Jurkat, Clone E6-1 (cell line): ENCODE results near the gene ENOX1.
A peak's percentile ranks its signal among the peaks of the same experiment; 100 is the strongest.

Source experiments
- DNase-seq: peaks from one replicate; pipeline ENCODE4 v3.0.0-alpha.2; 2011; ENCODE audit warnings: low read depth, low spot score
- H3K4me3 ChIP-seq: 2 replicates; pipeline ENCODE4 v1.5.1; 2011; ENCODE audit warnings: mild to moderate bottlenecking, low read length, control low read depth, moderate library complexity

Gene ENOX1

GRCh38 chr13:43383498-43384165 is 403.1 kb downstream of the ENOX1 start:
- H3K4me3 ChIP-seq: no peak overlapping the region
- DNase-seq: no peak

DNA sequence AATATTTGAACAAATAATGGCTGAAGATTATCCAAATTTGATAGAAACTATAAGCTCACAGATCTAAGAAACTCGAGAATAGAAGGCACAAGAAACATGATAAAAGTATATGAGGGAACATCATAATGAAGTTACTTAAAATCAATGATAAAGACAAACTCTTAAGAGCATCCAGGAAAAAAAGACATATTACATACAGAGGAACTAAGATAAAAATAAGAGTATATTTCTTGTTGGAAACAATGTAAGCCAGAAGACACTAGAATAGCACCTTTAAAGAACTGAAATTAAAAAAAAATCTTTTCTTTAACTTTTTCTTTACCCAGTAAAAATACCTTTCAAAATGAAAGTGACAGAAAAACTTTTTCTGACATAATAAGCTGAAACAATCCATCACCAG is 407.0 kb downstream of the ENOX1 start:
- H3K4me3 ChIP-seq: no peak overlapping the region
- no peak for DNase-seq

DNA sequence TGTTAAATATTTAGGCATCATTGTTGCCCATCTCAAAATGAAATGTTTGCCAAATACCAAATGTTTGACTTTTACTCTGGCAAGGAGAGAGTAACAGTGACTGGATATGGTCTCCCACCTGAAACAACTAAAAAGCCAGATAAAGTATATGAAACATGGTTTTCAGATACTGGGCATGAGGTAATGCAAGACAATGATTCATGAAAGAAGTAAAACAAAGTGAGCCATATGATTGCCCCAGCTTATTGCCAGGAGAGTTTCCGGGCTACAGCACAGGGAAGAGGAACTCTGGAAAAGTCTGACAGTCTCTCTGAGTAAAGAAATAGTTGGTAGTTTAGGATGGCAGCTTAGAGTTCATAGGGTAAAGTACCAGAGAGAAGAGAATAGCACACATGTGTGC is 408.8 kb downstream of the ENOX1 start:
- no peak for DNase-seq
- no peak overlapping the region for H3K4me3 ChIP-seq

GRCh38 chr13:43377149-43377548 is 409.6 kb downstream of the ENOX1 start:
- DNase-seq: no peak
- H3K4me3 ChIP-seq: no peak overlapping the region

DNA sequence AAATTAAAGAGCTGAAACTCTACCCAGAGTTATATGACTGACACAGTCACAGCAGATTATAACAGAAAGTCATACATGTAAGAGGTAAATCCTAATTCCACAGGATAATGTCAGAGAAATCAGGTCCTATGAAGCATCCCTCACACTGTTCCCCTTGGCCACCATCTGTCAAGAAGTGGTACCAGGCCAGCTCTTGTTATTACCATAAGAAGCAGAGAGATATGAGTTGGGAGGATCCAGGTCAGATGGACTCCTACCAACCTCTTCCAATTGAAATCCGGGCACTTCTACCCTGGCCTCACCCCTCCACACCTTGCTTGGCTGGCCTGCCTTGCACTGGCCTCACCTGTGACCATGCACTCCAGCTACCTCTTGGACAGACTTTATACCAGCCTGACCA is 410.2 kb downstream of the ENOX1 start:
- no peak for DNase-seq
- H3K4me3 ChIP-seq: no peak overlapping the region

GRCh38 chr13:43375797-43376465 is 410.8 kb downstream of the ENOX1 start:
- H3K4me3 ChIP-seq: no peak overlapping the region
- DNase-seq: no peak

DNA sequence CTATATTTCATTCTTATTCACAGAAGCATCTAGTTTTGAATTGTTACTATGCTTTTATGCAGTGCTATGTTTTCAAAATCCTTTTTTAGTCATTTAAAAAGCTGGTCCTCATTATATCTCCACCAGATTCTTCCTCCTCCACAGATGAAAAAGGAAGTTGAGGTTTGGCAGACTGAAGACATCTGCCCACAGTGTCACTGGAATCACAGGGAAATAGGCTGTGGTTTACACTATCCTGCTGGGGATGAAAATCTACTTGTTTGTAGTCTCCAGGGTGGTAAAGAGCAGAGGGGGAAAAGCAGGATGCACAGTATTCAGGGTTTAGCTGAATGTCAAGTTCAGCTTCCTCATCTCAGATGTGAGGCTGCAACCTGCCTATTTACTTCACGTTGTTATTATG is 412.2 kb downstream of the ENOX1 start:
- peak; percentile 25 for DNase-seq
- no peak overlapping the region for H3K4me3 ChIP-seq

DNA sequence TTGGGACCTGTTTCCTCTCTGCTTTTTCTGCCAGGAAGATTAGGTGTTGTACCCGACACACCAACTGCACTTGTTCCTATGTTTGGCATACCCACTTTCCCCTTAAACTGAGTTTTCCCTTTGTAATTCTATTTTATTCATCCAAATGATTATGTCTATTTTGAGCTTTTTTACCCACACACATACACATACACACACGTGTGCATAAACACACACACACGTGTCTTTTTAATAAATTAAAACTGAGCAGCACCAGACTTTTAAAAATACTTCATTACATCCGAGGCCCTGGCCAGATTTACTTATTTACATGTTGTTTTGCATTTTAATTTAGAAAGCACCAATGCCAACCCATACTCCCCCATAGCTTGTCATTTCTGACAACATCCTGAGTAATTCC is 413.4 kb downstream of the ENOX1 start:
- H3K4me3 ChIP-seq: no peak overlapping the region
- DNase-seq: no peak

GRCh38 chr13:43370842-43371241 is 415.9 kb downstream of the ENOX1 start:
- DNase-seq: no peak
- no peak overlapping the region for H3K4me3 ChIP-seq

DNA sequence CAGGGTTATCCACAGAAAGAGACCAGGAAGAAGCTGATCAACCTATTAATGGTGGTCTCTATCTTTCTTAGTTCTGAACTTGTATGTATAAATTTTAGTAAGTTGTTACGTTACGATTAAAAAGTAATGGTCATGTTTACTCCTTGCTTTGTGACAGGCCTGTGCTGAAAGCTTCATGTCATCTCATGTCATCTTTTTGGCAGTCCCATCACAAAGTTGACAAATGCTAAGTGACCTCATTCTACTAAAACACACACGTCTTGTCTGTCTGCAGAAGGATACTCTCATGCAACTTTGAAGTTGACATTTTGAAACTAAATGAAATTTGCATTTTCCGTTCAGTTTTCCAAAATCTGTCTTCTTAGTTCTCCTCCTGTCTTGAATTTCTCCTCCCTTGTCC is 417.5 kb downstream of the ENOX1 start:
- DNase-seq: no peak
- H3K4me3 ChIP-seq: no peak overlapping the region

DNA sequence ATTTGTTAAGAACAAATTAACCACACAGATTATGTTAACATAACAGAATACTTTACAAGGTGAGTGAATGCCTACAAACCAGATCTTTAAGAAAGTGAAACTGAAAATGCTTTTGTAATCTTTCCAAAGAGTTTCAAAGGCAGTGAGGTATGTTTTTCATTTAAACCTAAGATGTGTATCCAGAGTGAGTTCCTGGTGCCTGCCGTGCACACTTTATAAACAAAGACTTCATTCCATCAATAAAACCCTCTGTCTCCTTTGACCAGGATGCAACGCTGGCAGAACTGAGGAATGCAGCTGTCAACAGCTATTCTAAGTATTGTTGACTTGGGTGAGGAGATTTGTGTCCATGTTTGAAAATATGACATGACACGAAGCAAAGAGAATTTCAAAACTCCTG is 418.8 kb downstream of the ENOX1 start:
- H3K4me3 ChIP-seq: no peak overlapping the region; the same call in 1 of the 2 replicates
- peak; percentile 35 for DNase-seq

DNA sequence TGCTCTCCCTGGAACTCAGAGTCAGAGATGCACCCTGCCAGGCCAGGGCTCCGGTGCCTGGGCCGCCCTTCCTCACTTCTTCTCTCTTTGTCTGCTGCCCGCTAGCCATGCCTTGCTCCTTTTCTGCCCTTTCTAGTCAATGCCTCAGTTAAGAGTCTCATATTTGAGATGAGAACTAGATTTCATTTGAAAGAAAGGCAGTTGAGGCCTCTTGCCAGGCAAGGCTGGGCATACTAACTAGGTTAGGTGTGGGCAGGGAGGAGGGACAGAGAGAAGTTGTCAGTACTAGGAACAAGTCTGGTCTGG is 421.8 kb downstream of the ENOX1 start:
- H3K4me3 ChIP-seq: no peak overlapping the region
- no peak for DNase-seq

DNA sequence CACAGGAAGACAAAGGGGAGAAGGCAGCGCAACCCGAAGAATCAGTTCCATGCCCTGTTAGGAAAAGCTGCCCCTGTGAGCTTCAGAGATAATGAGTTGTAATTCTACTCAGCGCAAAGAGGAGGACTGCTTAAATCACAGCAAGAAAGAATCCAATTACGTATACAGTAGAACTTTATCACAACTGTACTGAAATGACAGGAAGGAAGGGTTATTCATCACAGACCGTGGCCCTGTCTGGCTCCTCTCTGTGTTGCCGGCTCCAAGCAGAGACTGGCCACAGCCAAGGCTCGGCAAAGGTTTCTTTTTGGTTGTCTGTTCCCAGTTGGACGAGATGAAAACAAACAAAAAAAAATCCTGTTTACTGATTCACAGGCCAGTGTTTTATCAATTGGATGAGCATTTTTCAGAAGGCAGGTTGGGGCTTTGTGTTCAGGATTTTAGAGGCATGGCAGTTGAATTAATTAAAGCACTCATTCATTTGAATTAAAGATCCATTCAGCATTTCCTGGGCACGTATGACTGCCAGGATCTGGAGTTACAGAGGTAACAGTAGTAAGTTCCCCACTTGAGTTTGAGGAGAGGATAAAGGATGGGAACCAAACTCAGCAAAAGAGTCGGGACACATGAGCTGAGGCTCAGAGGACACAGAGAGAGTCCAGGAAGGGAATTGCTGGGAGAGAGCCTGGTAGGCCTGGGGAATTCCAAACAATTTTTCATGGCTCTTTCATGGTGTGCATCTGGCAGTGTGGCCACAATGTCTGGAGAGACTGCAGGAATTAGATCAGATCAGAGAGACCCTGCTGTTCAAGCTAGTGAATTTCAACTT is 422.3 kb downstream of the ENOX1 start:
- H3K4me3 ChIP-seq: no peak overlapping the region
- DNase-seq: no peak

DNA sequence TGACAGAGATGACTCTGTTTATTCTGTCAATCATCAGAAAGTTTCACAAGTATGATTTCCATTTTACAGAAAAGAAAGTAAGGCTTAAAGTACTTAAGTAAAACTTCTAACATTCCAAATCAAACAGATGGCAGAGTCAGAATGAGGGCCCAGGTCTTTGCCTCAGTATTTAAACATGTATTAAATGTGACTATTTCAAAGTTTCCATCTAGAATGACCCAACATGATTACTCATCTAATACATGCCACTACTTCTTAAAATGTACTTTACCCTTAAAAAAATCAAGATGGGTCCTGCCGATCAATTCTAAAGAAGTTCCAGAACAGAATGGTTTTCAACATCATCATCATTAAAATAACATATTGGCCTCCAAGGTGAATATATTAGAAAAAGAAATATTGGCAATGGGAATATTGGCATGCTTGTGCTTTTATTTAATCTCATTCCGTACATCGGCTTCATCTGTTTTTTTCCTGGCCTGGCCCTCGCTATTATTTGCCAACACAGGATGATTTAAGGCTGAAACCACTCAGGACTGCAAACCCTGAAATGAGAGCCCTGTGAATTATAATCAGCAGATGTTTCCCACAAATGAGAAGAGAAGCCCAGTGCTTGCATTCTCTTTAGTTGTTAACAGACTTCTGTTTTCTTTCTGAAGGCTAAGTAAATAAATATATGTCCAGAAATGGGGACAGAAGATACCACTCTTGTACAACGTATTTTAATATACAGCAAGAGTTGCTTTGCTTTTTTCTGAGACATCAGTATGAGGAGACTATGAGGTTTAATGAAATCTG is 423.4 kb downstream of the ENOX1 start:
- H3K4me3 ChIP-seq: no peak overlapping the region
- no peak for DNase-seq

- no peak overlapping the region for H3K4me3 ChIP-seq
- DNase-seq: no peak
Observed at GRCh38 chr13:43362556-43362955, 424.2 kb downstream of the ENOX1 start.

- H3K4me3 ChIP-seq: no peak overlapping the region
- DNase-seq: no peak
Observed at GRCh38 chr13:43360892-43361610, 425.7 kb downstream of the ENOX1 start.

- DNase-seq: no peak
- no peak overlapping the region for H3K4me3 ChIP-seq
Observed at GRCh38 chr13:43360171-43360570, 426.6 kb downstream of the ENOX1 start.

GRCh38 chr13:43359536-43359935 is 427.2 kb downstream of the ENOX1 start:
- no peak overlapping the region for H3K4me3 ChIP-seq
- DNase-seq: no peak

GRCh38 chr13:43357564-43357963 is 429.2 kb downstream of the ENOX1 start:
- no peak overlapping the region for H3K4me3 ChIP-seq
- DNase-seq: no peak
